Measurements from ENCODE around the gene UMODL1.

Gene UMODL1

GRCh38 chr21:42082501-42083360 is 11.6 kb downstream of the UMODL1 start:
- DNase-seq, result no peak

GRCh38 chr21:42083361-42083690 is 12.2 kb downstream of the UMODL1 start:
- DNase-seq, result no peak

GRCh38 chr21:42084079-42084478 is 13.0 kb downstream of the UMODL1 start:
- no peak for DNase-seq

- DNase-seq, result no peak
Observed at GRCh38 chr21:42085246-42086077, 14.3 kb downstream of the UMODL1 start.

GRCh38 chr21:42086969-42087368 is 15.9 kb downstream of the UMODL1 start:
- DNase-seq, result no peak

- no peak for DNase-seq
Observed at GRCh38 chr21:42088148-42088547, 17.0 kb downstream of the UMODL1 start.

GRCh38 chr21:42088658-42089057 is 17.5 kb downstream of the UMODL1 start:
- DNase-seq, result no peak

- peak; percentile 17 for DNase-seq
Observed at GRCh38 chr21:42089093-42089631, 18.0 kb downstream of the UMODL1 start.

GRCh38 chr21:42089665-42090310 is 18.7 kb downstream of the UMODL1 start:
- DNase-seq, result no peak

GRCh38 chr21:42091899-42092508 is 20.9 kb downstream of the UMODL1 start:
- DNase-seq, result no peak

GRCh38 chr21:42092771-42093170 is 21.7 kb downstream of the UMODL1 start:
- DNase-seq, result no peak

- no peak for DNase-seq
Observed at GRCh38 chr21:42093186-42093585, 22.1 kb downstream of the UMODL1 start.

GRCh38 chr21:42093991-42094421 is 22.9 kb downstream of the UMODL1 start:
- DNase-seq, result peak; percentile 90

- peak; percentile 17 for DNase-seq
Observed at GRCh38 chr21:42094811-42095210, 23.7 kb downstream of the UMODL1 start.

- no peak for DNase-seq
Observed at GRCh38 chr21:42095581-42095980, 24.5 kb downstream of the UMODL1 start.

GRCh38 chr21:42096566-42096965 is 25.4 kb downstream of the UMODL1 start:
- DNase-seq, result no peak

GRCh38 chr21:42097274-42097673 is 26.2 kb downstream of the UMODL1 start:
- DNase-seq, result peak; percentile 11

GRCh38 chr21:42097860-42098454 is 26.8 kb downstream of the UMODL1 start:
- peak; percentile 98 for DNase-seq

GRCh38 chr21:42098957-42099505 is 27.9 kb downstream of the UMODL1 start:
- DNase-seq, result no peak

- DNase-seq, result no peak
Observed at GRCh38 chr21:42101246-42101645, 30.1 kb downstream of the UMODL1 start.

GRCh38 chr21:42102076-42102475 is 31.0 kb downstream of the UMODL1 start:
- DNase-seq, result peak; percentile 27

- no peak for DNase-seq
Observed at GRCh38 chr21:42102526-42102925, 31.4 kb downstream of the UMODL1 start.

All from fibroblast of skin of right biceps (primary cell).